Liver (tissue), 3 donors: Measurements from ENCODE around the gene IFNA10.
"Not testable (repeated sequence)": the region's sequence is repeated elsewhere in the genome, so short reads cannot be mapped to it uniquely, and the experiment has no call there.

Source experiments
- JUND ChIP-seq, 2 donors: IDR thresholded peaks; 2 replicates each; pipeline ENCODE4 v1.6.1; 2016; ENCODE audit warnings: antibody characterized with exemption in 2 of 2
- MAX ChIP-seq: IDR thresholded peaks from 2 replicates; pipeline ENCODE4 v1.6.1; 2016; ENCODE audit warnings: antibody characterized with exemption
- RAD21 ChIP-seq, 2 donors: IDR thresholded peaks; 2 replicates each; pipeline ENCODE4 v1.6.1; 2016; ENCODE audit warnings: antibody characterized with exemption in 2 of 2, mild to moderate bottlenecking in 2 of 2
- REST ChIP-seq: IDR thresholded peaks from 2 replicates; pipeline ENCODE4 v1.6.1; 2016; ENCODE audit warnings: antibody characterized with exemption, mild to moderate bottlenecking
- TF ChIP-seq, protein P1 (sequence below): fragments of 150-350 bp; IDR thresholded peaks from 2 replicates; pipeline ENCODE4 v1.5.1; 2017; ENCODE audit warnings: improper control_type of control experiment, low read depth, low read length; ENCODE audit not compliant: missing input control
- donor health status: healthy.
- donor health status: healthy.

- TF ChIP-seq REST; MAX; RAD21 (IDR thresholded peaks at IDR 0.05); JUND (IDR thresholded peaks at IDR 0.05): not testable (repeated sequence)
- TF ChIP-seq, protein P1, sequence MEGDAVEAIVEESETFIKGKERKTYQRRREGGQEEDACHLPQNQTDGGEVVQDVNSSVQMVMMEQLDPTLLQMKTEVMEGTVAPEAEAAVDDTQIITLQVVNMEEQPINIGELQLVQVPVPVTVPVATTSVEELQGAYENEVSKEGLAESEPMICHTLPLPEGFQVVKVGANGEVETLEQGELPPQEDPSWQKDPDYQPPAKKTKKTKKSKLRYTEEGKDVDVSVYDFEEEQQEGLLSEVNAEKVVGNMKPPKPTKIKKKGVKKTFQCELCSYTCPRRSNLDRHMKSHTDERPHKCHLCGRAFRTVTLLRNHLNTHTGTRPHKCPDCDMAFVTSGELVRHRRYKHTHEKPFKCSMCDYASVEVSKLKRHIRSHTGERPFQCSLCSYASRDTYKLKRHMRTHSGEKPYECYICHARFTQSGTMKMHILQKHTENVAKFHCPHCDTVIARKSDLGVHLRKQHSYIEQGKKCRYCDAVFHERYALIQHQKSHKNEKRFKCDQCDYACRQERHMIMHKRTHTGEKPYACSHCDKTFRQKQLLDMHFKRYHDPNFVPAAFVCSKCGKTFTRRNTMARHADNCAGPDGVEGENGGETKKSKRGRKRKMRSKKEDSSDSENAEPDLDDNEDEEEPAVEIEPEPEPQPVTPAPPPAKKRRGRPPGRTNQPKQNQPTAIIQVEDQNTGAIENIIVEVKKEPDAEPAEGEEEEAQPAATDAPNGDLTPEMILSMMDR = not testable (repeated sequence)
Observed at GRCh38 chr9:21187487-21187886, 19.5 kb downstream of the IFNA10 start, which contains the start of gene IFNA4.
